SK-N-SH treated with all-trans-retinoic acid at 6 μM for 48 hours (cell line): ENCODE measurements around the gene LIFR.

Source experiments
- ATAC-seq: fragments of 200-7000 bp; cut with Tn5 transposase; 3 replicates; pipeline ENCODE4 v1.9.1; 2020; ENCODE audit warnings: mild to moderate bottlenecking, moderate library complexity
- BACH2 ChIP-seq: fragments of 250-450 bp; sonication (Bioruptor Pico); IDR thresholded peaks from 2 replicates; pipeline ENCODE4 v1.9.0; 2021; ENCODE audit warnings: mild to moderate bottlenecking, borderline replicate concordance
- CSDC2 ChIP-seq: fragments of 250-450 bp; sonication (Bioruptor Pico); IDR thresholded peaks from 2 replicates; pipeline ENCODE4 v1.5.0; 2020; ENCODE audit warnings: mild to moderate bottlenecking, moderate library complexity
- CSRNP3 ChIP-seq: fragments of 250-450 bp; sonication (Bioruptor Pico); IDR thresholded peaks from 2 replicates; pipeline ENCODE4 v1.5.1; 2021; ENCODE audit warnings: mild to moderate bottlenecking, moderate library complexity
- ESRRG ChIP-seq: fragments of 250-450 bp; sonication (Bioruptor Pico); IDR thresholded peaks from 2 replicates; pipeline ENCODE4 v1.6.1; 2021; ENCODE audit warnings: mild to moderate bottlenecking
- GLIS3 ChIP-seq: fragments of 250-450 bp; sonication (Bioruptor Pico); IDR thresholded peaks from 2 replicates; pipeline ENCODE4 v1.5.0; 2020; ENCODE audit warnings: mild to moderate bottlenecking, moderate library complexity
- ISL1 ChIP-seq: fragments of 250-450 bp; sonication (Bioruptor Pico); IDR thresholded peaks from 2 replicates; pipeline ENCODE4 v2.1.2; 2022; ENCODE audit warnings: mild to moderate bottlenecking, moderate library complexity
- OSR1 ChIP-seq: fragments of 250-450 bp; sonication (Bioruptor Pico); IDR thresholded peaks from 2 replicates; pipeline ENCODE4 v1.8.0; 2022; ENCODE audit warnings: moderate library complexity, mild to moderate bottlenecking, inconsistent platforms
- PATZ1 ChIP-seq: fragments of 250-450 bp; sonication (Bioruptor Pico); IDR thresholded peaks from 2 replicates; pipeline ENCODE4 v1.8.0; 2020; ENCODE audit warnings: mild to moderate bottlenecking, moderate library complexity, borderline replicate concordance
- POU6F1 ChIP-seq: fragments of 250-450 bp; sonication (Bioruptor Pico); IDR thresholded peaks from 2 replicates; pipeline ENCODE4 v1.8.0; 2021; ENCODE audit warnings: low read depth, mild to moderate bottlenecking, moderate library complexity, borderline replicate concordance
- PPARA ChIP-seq: fragments of 250-450 bp; sonication (Bioruptor Pico); IDR thresholded peaks from 2 replicates; pipeline ENCODE4 v1.5.0; 2020; ENCODE audit warnings: mild to moderate bottlenecking, borderline replicate concordance
- RARB ChIP-seq: fragments of 250-450 bp; sonication (Bioruptor Pico); IDR thresholded peaks from 2 replicates; pipeline ENCODE4 v1.8.0; 2021; ENCODE audit warnings: mild to moderate bottlenecking, moderate library complexity
- SNAI2 ChIP-seq: fragments of 250-450 bp; sonication (Bioruptor Pico); IDR thresholded peaks from 2 replicates; pipeline ENCODE4 v1.5.0; 2020; ENCODE audit warnings: mild to moderate bottlenecking, moderate library complexity
- TOX ChIP-seq: fragments of 250-450 bp; sonication (Bioruptor Pico); IDR thresholded peaks from 2 replicates; pipeline ENCODE4 v1.8.0; 2021; ENCODE audit warnings: mild to moderate bottlenecking, moderate library complexity, borderline replicate concordance
- TSHZ2 ChIP-seq: fragments of 250-450 bp; sonication (Bioruptor Pico); IDR thresholded peaks from 2 replicates; pipeline ENCODE4 v1.5.0; 2020; ENCODE audit warnings: mild to moderate bottlenecking, moderate library complexity
- ZFP3 ChIP-seq: fragments of 250-450 bp; sonication (Bioruptor Pico); IDR thresholded peaks from 2 replicates; pipeline ENCODE4 v1.5.0; 2020; ENCODE audit warnings: mild to moderate bottlenecking, moderate library complexity
- ZFP30 ChIP-seq: fragments of 450-650 bp; formaldehyde crosslinking; IDR thresholded peaks from 2 replicates; pipeline ENCODE4 v1.5.0; 2022; ENCODE audit warnings: mild to moderate bottlenecking, moderate library complexity
- ZNF565 ChIP-seq: fragments of 450-650 bp; formaldehyde crosslinking; conservative IDR thresholded peaks from 2 replicates; pipeline ENCODE4 v1.5.0; 2020; ENCODE audit warnings: low read depth, mild to moderate bottlenecking, moderate library complexity
- ZNF70 ChIP-seq: fragments of 450-650 bp; formaldehyde crosslinking; IDR thresholded peaks from 2 replicates; pipeline ENCODE4 v1.5.0; 2020; ENCODE audit warnings: mild to moderate bottlenecking, moderate library complexity
- ZNF8 ChIP-seq: fragments of 450-650 bp; formaldehyde crosslinking; IDR thresholded peaks from 2 replicates; pipeline ENCODE4 v1.5.0; 2020; ENCODE audit warnings: mild to moderate bottlenecking, moderate library complexity

Gene LIFR

GRCh38 chr5:38442247-38442573 is 114.2 kb downstream of the LIFR start (continued):
- TF ChIP-seq POU6F1 (CRISPR knock-in tag) (no peak), ZFP30 (CRISPR knock-in tag) (no peak), ZFP3 (CRISPR knock-in tag) (no peak), RARB (CRISPR knock-in tag) (no peak), TOX (CRISPR knock-in tag) (no peak), ISL1 (CRISPR knock-in tag) (no peak), ZNF70 (CRISPR knock-in tag) (no peak)

- ATAC-seq, result peak; percentile 100
- TF ChIP-seq PPARA (CRISPR knock-in tag), result no peak
- TF ChIP-seq ZFP30 (CRISPR knock-in tag), result no peak
- no peak for TF ChIP-seq ZNF70 (CRISPR knock-in tag)
- TF ChIP-seq PATZ1 (CRISPR knock-in tag), result no peak
- no peak for TF ChIP-seq BACH2 (CRISPR knock-in tag)
- TF ChIP-seq SNAI2 (CRISPR knock-in tag), result no peak
- no peak for TF ChIP-seq ZNF565
- no peak for TF ChIP-seq ESRRG (CRISPR knock-in tag)
- no peak for TF ChIP-seq GLIS3
- TF ChIP-seq OSR1 (CRISPR knock-in tag), result no peak
- TF ChIP-seq, all 23 proteins: peak for 0
Observed at GRCh38 chr5:38441453-38442246, 114.8 kb downstream of the LIFR start.

- no peak for TF ChIP-seq GLIS3
- no peak for TF ChIP-seq PATZ1 (CRISPR knock-in tag)
- no peak for TF ChIP-seq TSHZ2
- TF ChIP-seq ZNF70 (CRISPR knock-in tag), result no peak
- TF ChIP-seq CSDC2 (CRISPR knock-in tag), result no peak
- TF ChIP-seq BACH2 (CRISPR knock-in tag), result no peak
- TF ChIP-seq POU6F1 (CRISPR knock-in tag), result no peak
- TF ChIP-seq ESRRG (CRISPR knock-in tag), result no peak
- TF ChIP-seq ZNF8 (CRISPR knock-in tag), result no peak
- no peak for TF ChIP-seq TOX (CRISPR knock-in tag)
- no peak for TF ChIP-seq OSR1 (CRISPR knock-in tag)
- TF ChIP-seq ZFP30 (CRISPR knock-in tag), result no peak
- no peak for TF ChIP-seq RARB (CRISPR knock-in tag)
- TF ChIP-seq CSRNP3 (CRISPR knock-in tag), result no peak
- no peak for TF ChIP-seq SNAI2 (CRISPR knock-in tag)
- TF ChIP-seq, all 23 proteins: peak for 0
- ATAC-seq, result no peak
Observed at GRCh38 chr5:38438757-38439156, 117.7 kb downstream of the LIFR start.
